ENCODE results near the gene SHC1.

GRCh38 chr1:155000411-155000725 is 29.8 kb upstream of the SHC1 start:
- TF ChIP-seq GABPA (IDR thresholded peaks at IDR 0.05; ENCODE audit: low read depth) (no peak), EP300 (IDR thresholded peaks at IDR 0.05; ENCODE audit: borderline replicate concordance in 1 of 2, low read depth in 1 of 2, low read length in 1 of 2) (no peak), MEF2A (IDR thresholded peaks at IDR 0.05; ENCODE audit: borderline replicate concordance, low read depth) (no peak), IRF3 (IDR thresholded peaks at IDR 0.05; ENCODE audit: low read depth, low read length) (no peak), ELF1 (IDR thresholded peaks at IDR 0.05) (no peak), CHD2 (IDR thresholded peaks at IDR 0.05; ENCODE audit: low read length, partially characterized antibody) (no peak), POLR2AphosphoS5 (IDR thresholded peaks at IDR 0.05; ENCODE audit: low read depth, low read length) (no peak), TEAD4 (IDR thresholded peaks at IDR 0.05; ENCODE audit: borderline replicate concordance, insufficient read depth) (no peak), JUND (IDR thresholded peaks at IDR 0.05) (no peak)
- TF ChIP-seq, protein P1, sequence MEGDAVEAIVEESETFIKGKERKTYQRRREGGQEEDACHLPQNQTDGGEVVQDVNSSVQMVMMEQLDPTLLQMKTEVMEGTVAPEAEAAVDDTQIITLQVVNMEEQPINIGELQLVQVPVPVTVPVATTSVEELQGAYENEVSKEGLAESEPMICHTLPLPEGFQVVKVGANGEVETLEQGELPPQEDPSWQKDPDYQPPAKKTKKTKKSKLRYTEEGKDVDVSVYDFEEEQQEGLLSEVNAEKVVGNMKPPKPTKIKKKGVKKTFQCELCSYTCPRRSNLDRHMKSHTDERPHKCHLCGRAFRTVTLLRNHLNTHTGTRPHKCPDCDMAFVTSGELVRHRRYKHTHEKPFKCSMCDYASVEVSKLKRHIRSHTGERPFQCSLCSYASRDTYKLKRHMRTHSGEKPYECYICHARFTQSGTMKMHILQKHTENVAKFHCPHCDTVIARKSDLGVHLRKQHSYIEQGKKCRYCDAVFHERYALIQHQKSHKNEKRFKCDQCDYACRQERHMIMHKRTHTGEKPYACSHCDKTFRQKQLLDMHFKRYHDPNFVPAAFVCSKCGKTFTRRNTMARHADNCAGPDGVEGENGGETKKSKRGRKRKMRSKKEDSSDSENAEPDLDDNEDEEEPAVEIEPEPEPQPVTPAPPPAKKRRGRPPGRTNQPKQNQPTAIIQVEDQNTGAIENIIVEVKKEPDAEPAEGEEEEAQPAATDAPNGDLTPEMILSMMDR (IDR thresholded peaks at IDR 0.05): no peak
- TF ChIP-seq, protein P2, sequence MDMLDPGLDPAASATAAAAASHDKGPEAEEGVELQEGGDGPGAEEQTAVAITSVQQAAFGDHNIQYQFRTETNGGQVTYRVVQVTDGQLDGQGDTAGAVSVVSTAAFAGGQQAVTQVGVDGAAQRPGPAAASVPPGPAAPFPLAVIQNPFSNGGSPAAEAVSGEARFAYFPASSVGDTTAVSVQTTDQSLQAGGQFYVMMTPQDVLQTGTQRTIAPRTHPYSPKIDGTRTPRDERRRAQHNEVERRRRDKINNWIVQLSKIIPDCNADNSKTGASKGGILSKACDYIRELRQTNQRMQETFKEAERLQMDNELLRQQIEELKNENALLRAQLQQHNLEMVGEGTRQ (IDR thresholded peaks at IDR 0.05; ENCODE audit: borderline replicate concordance, low read depth, low read length): no peak
- TF ChIP-seq, protein P3, sequence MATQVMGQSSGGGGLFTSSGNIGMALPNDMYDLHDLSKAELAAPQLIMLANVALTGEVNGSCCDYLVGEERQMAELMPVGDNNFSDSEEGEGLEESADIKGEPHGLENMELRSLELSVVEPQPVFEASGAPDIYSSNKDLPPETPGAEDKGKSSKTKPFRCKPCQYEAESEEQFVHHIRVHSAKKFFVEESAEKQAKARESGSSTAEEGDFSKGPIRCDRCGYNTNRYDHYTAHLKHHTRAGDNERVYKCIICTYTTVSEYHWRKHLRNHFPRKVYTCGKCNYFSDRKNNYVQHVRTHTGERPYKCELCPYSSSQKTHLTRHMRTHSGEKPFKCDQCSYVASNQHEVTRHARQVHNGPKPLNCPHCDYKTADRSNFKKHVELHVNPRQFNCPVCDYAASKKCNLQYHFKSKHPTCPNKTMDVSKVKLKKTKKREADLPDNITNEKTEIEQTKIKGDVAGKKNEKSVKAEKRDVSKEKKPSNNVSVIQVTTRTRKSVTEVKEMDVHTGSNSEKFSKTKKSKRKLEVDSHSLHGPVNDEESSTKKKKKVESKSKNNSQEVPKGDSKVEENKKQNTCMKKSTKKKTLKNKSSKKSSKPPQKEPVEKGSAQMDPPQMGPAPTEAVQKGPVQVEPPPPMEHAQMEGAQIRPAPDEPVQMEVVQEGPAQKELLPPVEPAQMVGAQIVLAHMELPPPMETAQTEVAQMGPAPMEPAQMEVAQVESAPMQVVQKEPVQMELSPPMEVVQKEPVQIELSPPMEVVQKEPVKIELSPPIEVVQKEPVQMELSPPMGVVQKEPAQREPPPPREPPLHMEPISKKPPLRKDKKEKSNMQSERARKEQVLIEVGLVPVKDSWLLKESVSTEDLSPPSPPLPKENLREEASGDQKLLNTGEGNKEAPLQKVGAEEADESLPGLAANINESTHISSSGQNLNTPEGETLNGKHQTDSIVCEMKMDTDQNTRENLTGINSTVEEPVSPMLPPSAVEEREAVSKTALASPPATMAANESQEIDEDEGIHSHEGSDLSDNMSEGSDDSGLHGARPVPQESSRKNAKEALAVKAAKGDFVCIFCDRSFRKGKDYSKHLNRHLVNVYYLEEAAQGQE (IDR thresholded peaks at IDR 0.05; ENCODE audit: low read depth, low read length): no peak

Measured in SK-N-SH (cell line).